ENCODE measurements around the gene C10orf90.

Gene C10orf90

DNA sequence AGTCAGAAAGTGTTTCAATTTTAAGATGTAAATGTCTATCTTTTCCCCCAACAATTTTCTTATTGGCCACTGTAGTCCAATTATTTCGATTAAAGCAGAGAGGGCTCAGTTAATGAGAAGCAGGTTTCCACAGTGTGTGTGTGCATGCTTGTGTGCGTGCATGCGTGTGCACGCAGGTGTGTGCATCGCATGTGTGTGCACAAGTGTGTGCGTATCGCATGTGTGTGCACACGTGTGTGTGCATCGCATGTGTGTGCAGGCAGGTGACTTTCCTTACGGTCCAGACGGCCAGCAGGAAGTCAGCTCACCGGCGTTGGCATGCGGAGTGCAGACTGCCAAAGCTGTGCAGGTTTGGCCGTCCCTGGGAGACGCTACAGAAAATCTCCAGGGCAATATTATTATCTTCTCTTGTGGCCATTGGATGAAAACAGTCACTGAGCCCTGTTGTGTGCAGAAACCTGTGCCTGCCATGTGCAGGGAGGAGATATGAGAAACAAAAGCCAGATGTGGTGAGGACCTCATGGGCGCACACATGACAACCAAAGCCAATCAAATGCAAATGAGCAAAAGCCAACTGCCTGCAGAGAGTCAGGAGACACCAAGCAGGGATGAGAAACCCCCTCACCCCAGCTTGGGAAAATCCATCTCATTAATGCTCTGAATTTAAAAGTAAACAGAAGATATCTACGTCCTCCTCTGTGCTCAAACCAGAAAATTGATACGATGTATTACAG, 70.4 kb downstream of the C10orf90 start:
- H3K4me3 ChIP-seq (ENCODE audit: low read depth, low read length), result no peak overlapping the region
- TF ChIP-seq, protein P1, sequence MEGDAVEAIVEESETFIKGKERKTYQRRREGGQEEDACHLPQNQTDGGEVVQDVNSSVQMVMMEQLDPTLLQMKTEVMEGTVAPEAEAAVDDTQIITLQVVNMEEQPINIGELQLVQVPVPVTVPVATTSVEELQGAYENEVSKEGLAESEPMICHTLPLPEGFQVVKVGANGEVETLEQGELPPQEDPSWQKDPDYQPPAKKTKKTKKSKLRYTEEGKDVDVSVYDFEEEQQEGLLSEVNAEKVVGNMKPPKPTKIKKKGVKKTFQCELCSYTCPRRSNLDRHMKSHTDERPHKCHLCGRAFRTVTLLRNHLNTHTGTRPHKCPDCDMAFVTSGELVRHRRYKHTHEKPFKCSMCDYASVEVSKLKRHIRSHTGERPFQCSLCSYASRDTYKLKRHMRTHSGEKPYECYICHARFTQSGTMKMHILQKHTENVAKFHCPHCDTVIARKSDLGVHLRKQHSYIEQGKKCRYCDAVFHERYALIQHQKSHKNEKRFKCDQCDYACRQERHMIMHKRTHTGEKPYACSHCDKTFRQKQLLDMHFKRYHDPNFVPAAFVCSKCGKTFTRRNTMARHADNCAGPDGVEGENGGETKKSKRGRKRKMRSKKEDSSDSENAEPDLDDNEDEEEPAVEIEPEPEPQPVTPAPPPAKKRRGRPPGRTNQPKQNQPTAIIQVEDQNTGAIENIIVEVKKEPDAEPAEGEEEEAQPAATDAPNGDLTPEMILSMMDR (IDR thresholded peaks at IDR 0.05; ENCODE audit: borderline replicate concordance, insufficient read depth, low read depth, low read length), result no peak

DNA sequence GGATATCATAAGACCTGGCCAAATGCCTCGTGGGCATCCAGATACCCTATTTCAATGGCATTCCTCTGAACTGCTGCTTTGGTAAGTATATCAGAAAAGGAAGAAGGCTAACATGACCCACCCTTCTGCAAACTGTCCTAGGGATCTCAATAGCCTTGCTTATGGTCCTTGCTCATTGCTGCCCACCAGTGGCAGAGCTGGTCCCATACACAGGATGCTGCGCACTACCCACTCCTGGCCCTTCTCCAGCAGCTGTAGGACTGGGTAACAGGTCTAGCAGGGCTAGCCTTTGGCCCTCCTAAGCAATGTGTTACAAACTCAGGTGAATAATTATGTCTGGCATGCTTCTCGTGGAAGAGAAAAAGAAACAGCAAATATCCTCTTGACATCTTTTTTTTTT, 72.5 kb downstream of the C10orf90 start:
- no peak overlapping the region for H3K4me3 ChIP-seq (ENCODE audit: low read depth, low read length)
- TF ChIP-seq, protein P1 (IDR thresholded peaks at IDR 0.05; ENCODE audit: borderline replicate concordance, insufficient read depth, low read depth, low read length), result peak; percentile 70

DNA sequence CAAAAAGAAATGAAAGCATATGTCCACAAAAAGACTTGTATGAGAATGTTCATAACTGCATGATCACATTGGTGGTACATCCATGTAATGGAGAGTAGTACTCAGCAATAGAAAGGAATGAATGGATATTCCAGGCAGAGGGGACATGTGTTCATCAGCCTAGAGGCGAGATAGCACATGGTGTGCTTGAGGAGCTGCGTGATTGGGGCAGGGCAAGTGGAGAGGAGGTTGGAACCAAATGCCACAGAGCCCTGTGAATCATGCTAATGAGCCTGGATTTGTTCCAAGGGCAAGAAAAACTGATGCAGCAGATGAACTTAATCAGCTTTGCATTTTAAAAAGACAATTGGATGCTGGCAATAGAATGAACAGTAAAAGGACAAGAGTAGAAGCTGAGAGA, 73.3 kb downstream of the C10orf90 start:
- H3K4me3 ChIP-seq (ENCODE audit: low read depth, low read length), result no peak overlapping the region
- TF ChIP-seq, protein P1 (IDR thresholded peaks at IDR 0.05; ENCODE audit: borderline replicate concordance, insufficient read depth, low read depth, low read length), result no peak

DNA sequence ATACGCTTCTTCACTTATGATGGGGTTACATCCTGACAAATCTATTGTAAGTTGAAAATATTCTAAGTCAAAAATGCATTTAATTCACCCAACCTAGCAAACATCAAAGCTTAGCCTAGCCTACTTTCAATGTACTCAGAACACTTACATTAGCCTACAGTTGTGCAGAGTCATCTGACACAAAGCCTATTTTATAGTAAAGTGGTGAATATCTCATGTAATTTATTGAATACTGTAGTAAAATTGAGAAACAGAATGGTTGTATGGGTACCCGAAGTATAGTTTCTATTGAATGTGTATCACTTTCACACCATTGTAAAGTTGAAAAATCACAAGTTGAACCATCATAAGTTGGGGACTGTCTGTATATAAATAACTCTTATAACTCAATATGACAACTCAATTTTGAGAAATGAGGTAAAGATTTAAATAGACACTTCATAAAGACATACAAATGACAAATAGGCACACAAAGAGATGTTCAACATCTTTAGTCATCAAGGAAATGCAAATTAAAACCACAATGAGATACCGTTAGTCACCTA, 73.9 kb downstream of the C10orf90 start:
- TF ChIP-seq, protein P1 (IDR thresholded peaks at IDR 0.05; ENCODE audit: borderline replicate concordance, insufficient read depth, low read depth, low read length), result no peak
- no peak overlapping the region for H3K4me3 ChIP-seq (ENCODE audit: low read depth, low read length)

DNA sequence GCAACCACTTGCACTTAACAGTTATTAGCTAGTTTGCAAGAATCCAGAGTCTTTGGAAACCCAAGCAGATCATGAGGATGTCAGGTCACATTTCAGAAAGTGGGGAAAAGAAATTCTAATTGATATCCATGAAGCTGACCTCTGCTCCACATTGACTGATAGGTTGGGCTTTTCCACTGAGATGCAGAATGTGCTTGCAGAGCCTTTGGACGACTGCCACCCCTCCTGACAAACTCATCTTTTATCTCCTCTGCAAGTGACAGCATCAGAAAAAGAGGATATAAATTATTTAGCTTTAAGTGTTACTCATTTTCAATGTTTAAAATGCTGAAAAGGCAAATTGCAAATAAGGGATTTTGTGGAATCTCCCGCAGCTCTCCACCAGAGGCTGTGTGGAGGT, 75.3 kb downstream of the C10orf90 start:
- TF ChIP-seq, protein P1 (IDR thresholded peaks at IDR 0.05; ENCODE audit: borderline replicate concordance, insufficient read depth, low read depth, low read length), result no peak
- H3K4me3 ChIP-seq (ENCODE audit: low read depth, low read length), result no peak overlapping the region

DNA sequence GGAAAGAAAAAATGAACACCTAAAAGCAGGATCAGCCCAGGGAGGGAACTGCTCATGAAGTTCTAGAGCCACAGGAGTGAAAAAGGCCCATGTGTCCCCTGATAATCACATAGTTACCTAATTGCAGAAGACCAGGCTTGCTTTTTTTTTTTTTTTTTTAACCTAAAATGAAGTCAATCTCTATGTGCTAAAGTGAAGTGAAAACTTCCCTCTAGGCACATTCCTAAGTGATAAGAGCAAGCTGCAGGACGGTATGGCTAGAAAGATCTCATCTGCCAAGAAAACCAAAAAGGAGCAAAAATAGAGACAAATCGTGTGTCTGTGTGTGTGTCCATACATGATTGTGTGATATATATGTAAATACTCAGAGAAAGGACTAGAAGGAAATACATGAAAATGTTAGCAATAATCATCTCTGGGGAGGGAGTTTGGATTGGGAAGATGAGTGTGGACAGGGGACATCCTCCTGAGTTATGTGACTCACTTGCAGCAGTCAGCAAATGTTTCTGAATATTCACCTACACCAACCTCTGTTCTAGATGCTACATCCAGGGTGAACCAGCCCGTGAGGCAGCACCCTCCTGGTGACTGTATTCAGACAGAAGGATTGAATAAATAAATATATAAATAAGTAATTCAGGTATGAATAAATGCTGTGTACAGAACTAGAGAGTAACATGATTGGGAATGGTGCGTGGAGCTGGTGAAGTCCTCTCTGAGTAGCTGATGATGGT, 76.4 kb downstream of the C10orf90 start:
- no peak overlapping the region for H3K4me3 ChIP-seq (ENCODE audit: low read depth, low read length)
- TF ChIP-seq, protein P1 (IDR thresholded peaks at IDR 0.05; ENCODE audit: borderline replicate concordance, insufficient read depth, low read depth, low read length), result no peak

Measured in GM12875 (cell line).